BLaER1 (cell line): ENCODE results near the gene PDLIM5.
"Not testable (repeated sequence)": the region's sequence is repeated elsewhere in the genome, so short reads cannot be mapped to it uniquely, and the experiment has no call there.

Experiments used
- H3K27ac ChIP-seq: shearing (Covaris generic); formaldehyde crosslinking; 2 replicates; pipeline ENCODE4 v1.8.1; 2022
- H3K27me3 ChIP-seq: shearing (Covaris generic); formaldehyde crosslinking; 2 replicates; pipeline ENCODE4 v1.8.1; 2022
- H3K36me3 ChIP-seq: shearing (Covaris generic); formaldehyde crosslinking; 2 replicates; pipeline ENCODE4 v1.8.1; 2022
- H3K4me1 ChIP-seq: shearing (Covaris generic); formaldehyde crosslinking; 2 replicates; pipeline ENCODE4 v1.8.1; 2022
- H3K4me2 ChIP-seq: shearing (Covaris generic); formaldehyde crosslinking; 2 replicates; pipeline ENCODE4 v1.8.1; 2022
- H3K4me3 ChIP-seq: shearing (Covaris generic); formaldehyde crosslinking; 2 replicates; pipeline ENCODE4 v1.8.1; 2022
- H3K9ac ChIP-seq: shearing (Covaris generic); formaldehyde crosslinking; 2 replicates; pipeline ENCODE4 v1.8.1; 2022
- H3K9me3 ChIP-seq: shearing (Covaris generic); formaldehyde crosslinking; 2 replicates; pipeline ENCODE4 v1.8.1; 2022
- H4K20me1 ChIP-seq: shearing (Covaris generic); formaldehyde crosslinking; 2 replicates; pipeline ENCODE4 v1.8.1; 2022
- Cebpa-rat ChIP-seq: shearing (Covaris generic); IDR thresholded peaks from 2 replicates; pipeline ENCODE4 v1.8.1; 2022

The PDLIM5 gene

GRCh38 chr4:94548571-94548970 is 96.8 kb downstream of the PDLIM5 start:
- Histone ChIP-seq H4K20me1 (no peaks in the 10 kb centered on the region), H3K27ac (no peak overlapping the region), H3K9me3 (no peaks in the 10 kb centered on the region), H3K4me2 (no peak overlapping the region), H3K36me3 (no peaks in the 10 kb centered on the region), H3K4me1 (no peaks in the 10 kb centered on the region), H3K4me3 (no peak overlapping the region), H3K27me3 (no peaks in the 10 kb centered on the region), H3K9ac (no peak overlapping the region)
- TF ChIP-seq Cebpa-rat, result no peak

GRCh38 chr4:94550352-94550751 is 98.6 kb downstream of the PDLIM5 start:
- no peak for TF ChIP-seq Cebpa-rat
- no peak overlapping the region for H3K9ac ChIP-seq
- no peaks in the 10 kb centered on the region for H3K9me3 ChIP-seq
- no peak overlapping the region for H3K4me3 ChIP-seq
- H3K4me1 ChIP-seq, result no peaks in the 10 kb centered on the region
- no peaks in the 10 kb centered on the region for H3K27me3 ChIP-seq
- no peak overlapping the region for H3K27ac ChIP-seq
- no peak overlapping the region for H3K4me2 ChIP-seq
- H3K36me3 ChIP-seq, result no peaks in the 10 kb centered on the region
- no peaks in the 10 kb centered on the region for H4K20me1 ChIP-seq

GRCh38 chr4:94550851-94551250 is 99.1 kb downstream of the PDLIM5 start:
- H3K4me3 ChIP-seq, result no peak overlapping the region
- H3K27me3 ChIP-seq, result no peaks in the 10 kb centered on the region
- H3K9me3 ChIP-seq, result no peaks in the 10 kb centered on the region
- no peak overlapping the region for H3K9ac ChIP-seq
- no peaks in the 10 kb centered on the region for H3K4me1 ChIP-seq
- H3K4me2 ChIP-seq, result no peak overlapping the region
- TF ChIP-seq Cebpa-rat, result no peak
- H4K20me1 ChIP-seq, result no peaks in the 10 kb centered on the region
- H3K36me3 ChIP-seq, result no peaks in the 10 kb centered on the region
- no peak overlapping the region for H3K27ac ChIP-seq

GRCh38 chr4:94551643-94552564 is 100.2 kb downstream of the PDLIM5 start:
- no peak overlapping the region for H3K4me2 ChIP-seq
- no peak overlapping the region for H3K27ac ChIP-seq
- no peak for TF ChIP-seq Cebpa-rat

GRCh38 chr4:94556047-94556446 is 104.3 kb downstream of the PDLIM5 start:
- not testable (repeated sequence) for H3K36me3 ChIP-seq, H3K4me3 ChIP-seq, H3K4me1 ChIP-seq, H3K4me2 ChIP-seq, H3K27ac ChIP-seq, H3K9me3 ChIP-seq, H4K20me1 ChIP-seq, H3K27me3 ChIP-seq, H3K9ac ChIP-seq

More at GRCh38 chr4:94551643-94552564, 100.2 kb downstream of the PDLIM5 start:
- Histone ChIP-seq H3K9me3 (no peaks in the 10 kb centered on the region), H3K36me3 (no peaks in the 10 kb centered on the region), H3K4me1 (no peaks in the 10 kb centered on the region), H3K9ac (no peak overlapping the region), H3K27me3 (no peaks in the 10 kb centered on the region), H3K4me3 (no peak overlapping the region), H4K20me1 (no peaks in the 10 kb centered on the region)

GRCh38 chr4:94557632-94558031 is 105.9 kb downstream of the PDLIM5 start:
- H3K4me3 ChIP-seq, H3K9ac ChIP-seq, H3K4me2 ChIP-seq, H4K20me1 ChIP-seq, H3K4me1 ChIP-seq, H3K27ac ChIP-seq, H3K9me3 ChIP-seq, H3K36me3 ChIP-seq, H3K27me3 ChIP-seq: not testable (repeated sequence)

GRCh38 chr4:94558392-94558904 is 106.7 kb downstream of the PDLIM5 start:
- Histone ChIP-seq H3K9me3 (no peaks in the 10 kb centered on the region), H3K36me3 (no peaks in the 10 kb centered on the region), H3K4me3 (no peak overlapping the region), H3K27ac (no peak overlapping the region), H4K20me1 (no peaks in the 10 kb centered on the region), H3K4me1 (no peaks in the 10 kb centered on the region), H3K9ac (no peak overlapping the region), H3K27me3 (no peaks in the 10 kb centered on the region), H3K4me2 (no peak overlapping the region)
- TF ChIP-seq Cebpa-rat, result no peak

- TF ChIP-seq Cebpa-rat, result no peak
- Histone ChIP-seq H3K4me1 (no peaks in the 10 kb centered on the region), H3K27ac (no peak overlapping the region), H3K9me3 (no peaks in the 10 kb centered on the region), H4K20me1 (no peaks in the 10 kb centered on the region), H3K36me3 (no peaks in the 10 kb centered on the region), H3K4me2 (no peak overlapping the region), H3K4me3 (no peak overlapping the region), H3K27me3 (no peaks in the 10 kb centered on the region), H3K9ac (no peak overlapping the region)
Observed at GRCh38 chr4:94559351-94559806, 107.6 kb downstream of the PDLIM5 start.

- TF ChIP-seq Cebpa-rat, result no peak
- no peak overlapping the region for H3K27ac ChIP-seq
- H3K4me1 ChIP-seq, result 0 out of 2 replicates have a peak, but pooled peaks cover 4% of the 10 kb centered on the region
- H3K4me3 ChIP-seq, result no peak overlapping the region
- H3K4me2 ChIP-seq, result no peak overlapping the region
- no peaks in the 10 kb centered on the region for H3K36me3 ChIP-seq
- no peaks in the 10 kb centered on the region for H3K27me3 ChIP-seq
- no peaks in the 10 kb centered on the region for H4K20me1 ChIP-seq
- H3K9me3 ChIP-seq, result no peaks in the 10 kb centered on the region
- H3K9ac ChIP-seq, result no peak overlapping the region
Observed at GRCh38 chr4:94561249-94562024, 109.7 kb downstream of the PDLIM5 start.

- H3K9ac ChIP-seq, result no peak overlapping the region
- H3K27ac ChIP-seq, result no peak overlapping the region
- H3K36me3 ChIP-seq, result no peaks in the 10 kb centered on the region
- no peaks in the 10 kb centered on the region for H3K9me3 ChIP-seq
- H3K4me2 ChIP-seq, result no peak overlapping the region
- no peaks in the 10 kb centered on the region for H4K20me1 ChIP-seq
- H3K4me1 ChIP-seq, result 0 out of 2 replicates have a peak, but pooled peaks cover 4% of the 10 kb centered on the region
- no peak for TF ChIP-seq Cebpa-rat
- no peaks in the 10 kb centered on the region for H3K27me3 ChIP-seq
- H3K4me3 ChIP-seq, result no peak overlapping the region
Observed at GRCh38 chr4:94562285-94562684, 110.5 kb downstream of the PDLIM5 start.
